Measurements from ENCODE around the gene CERS4. TPM values are rescaled to one million over a fixed set of nuclear protein-coding genes. Genes with fewer than 3 reads are reported as not detected.
A peak's percentile ranks its signal among the peaks of the same experiment; 100 is the strongest.

Gene CERS4
- total and polyA plus RNA-seq, 10 of the 15 experiments (the other 5 are each of a cell fraction or from before 2014, with no cell fraction given): 0.34 to 62.1 (median 20.7) TPM

- TF ChIP-seq ZNF687 (IDR thresholded peaks at IDR 0.05) (peak; percentile 84), MEF2B (IDR thresholded peaks at IDR 0.05; ENCODE audit: partially characterized antibody, poor library complexity, severe bottlenecking) (no peak), LARP7 (IDR thresholded peaks at IDR 0.05) (peak; percentile 80; the same call in 1 of the 2 replicates), CREB1 (IDR thresholded peaks at IDR 0.05; ENCODE audit: low read depth) (peak; percentile 84), RELA (IDR thresholded peaks at IDR 0.05; ENCODE audit: borderline replicate concordance, partially characterized antibody) (peak; percentile 6), RAD21 (IDR thresholded peaks at IDR 0.05; ENCODE audit: insufficient read depth, low read depth, low read length) (no peak), MEF2A (IDR thresholded peaks at IDR 0.05; ENCODE audit: insufficient read depth, low read depth, low read length) (no peak), TBL1XR1 (IDR thresholded peaks at IDR 0.05; ENCODE audit: low read depth, low read length) (peak; percentile 62), ATF3 (IDR thresholded peaks at IDR 0.05; ENCODE audit: borderline replicate concordance, extremely low read depth, low read depth, low read length) (no peak), RFX5 (IDR thresholded peaks at IDR 0.05; ENCODE audit: low read depth, low read length) (no peak), RUNX3 (IDR thresholded peaks at IDR 0.05; ENCODE audit: low read length) (no peak), ZNF217 (IDR thresholded peaks at IDR 0.05) (no peak), NR2C2 (IDR thresholded peaks at IDR 0.05; ENCODE audit: borderline replicate concordance, control insufficient read depth, insufficient read length, low read depth) (no peak), ZBTB4 (CRISPR knock-in tag; IDR thresholded peaks at IDR 0.05) (no peak), MAX (IDR thresholded peaks at IDR 0.05; ENCODE audit: low read depth, low read length) (peak; percentile 97), CREM (IDR thresholded peaks at IDR 0.05; ENCODE audit: low read depth) (peak; percentile 52), GATAD2B (conservative IDR thresholded peaks at IDR 0.05; ENCODE audit: low read depth) (peak; percentile 52), SREBF2 (IDR thresholded peaks at IDR 0.05; ENCODE audit: low read length) (no peak), POLR2AphosphoS2 (IDR thresholded peaks at IDR 0.05; ENCODE audit: low read depth, low read length) (peak; percentile 82), USF2 (IDR thresholded peaks at IDR 0.05; ENCODE audit: borderline replicate concordance, low read depth, low read length) (peak; percentile 44), TARDBP (IDR thresholded peaks at IDR 0.05; ENCODE audit: borderline replicate concordance) (no peak)
Observed at GRCh38 chr19:8307965-8308866, 99.0 kb downstream of the CERS4 start, which contains the start of gene CD320 (continued).
